H9 (cell line): ENCODE data around the gene ZNF423. TPM values are rescaled to one million over a fixed set of nuclear protein-coding genes. Genes with fewer than 3 reads are reported as not detected.

ENCODE experiments used
- DNase-seq: peaks from one replicate; pipeline ENCODE4 v3.0.0-alpha.2; 2017
- H2AFZ ChIP-seq: one replicate; pipeline ENCODE4 v1.6.1; 2013; ENCODE audit warnings: mild to moderate bottlenecking, low read length, control low read depth, moderate library complexity
- H2AK5ac ChIP-seq: 2 replicates; pipeline ENCODE4 v1.6.1; 2013; ENCODE audit warnings: low read length, control low read depth, mixed read lengths; ENCODE audit not compliant: insufficient read length
- H2BK120ac ChIP-seq: one replicate; pipeline ENCODE4 v1.6.1; 2013; ENCODE audit warnings: low read depth, mild to moderate bottlenecking, low read length, control low read depth, inconsistent platforms; ENCODE audit not compliant: poor library complexity, severe bottlenecking
- H2BK12ac ChIP-seq: 2 replicates; pipeline ENCODE4 v1.6.1; 2013; ENCODE audit warnings: low read length, control low read depth, mixed read lengths, low read depth; ENCODE audit not compliant: insufficient read length
- H2BK15ac ChIP-seq: 2 replicates; pipeline ENCODE4 v1.6.1; 2013; ENCODE audit warnings: low read depth, low read length, control low read depth
- H2BK20ac ChIP-seq: one replicate; pipeline ENCODE4 v1.6.1; 2013; ENCODE audit warnings: low read depth, mild to moderate bottlenecking, low read length, control low read depth, inconsistent platforms; ENCODE audit not compliant: poor library complexity, severe bottlenecking
- H2BK5ac ChIP-seq: 2 replicates; pipeline ENCODE4 v1.6.1; 2013; ENCODE audit warnings: low read length, control low read depth, mixed read lengths; ENCODE audit not compliant: insufficient read length
- H3K14ac ChIP-seq: 2 replicates; pipeline ENCODE4 v1.6.1; 2013; ENCODE audit warnings: low read length, control low read depth; ENCODE audit not compliant: insufficient read depth
- H3K18ac ChIP-seq: 2 replicates; pipeline ENCODE4 v1.6.1; 2013; ENCODE audit warnings: low read depth, mild to moderate bottlenecking, mixed read lengths, low read length, control low read depth; ENCODE audit not compliant: insufficient read length
- H3K23ac ChIP-seq: 2 replicates; pipeline ENCODE4 v1.6.1; 2013; ENCODE audit warnings: low read length, control low read depth, mixed read lengths, low read depth; ENCODE audit not compliant: insufficient read length
- H3K23me2 ChIP-seq: 2 replicates; pipeline ENCODE4 v1.6.1; 2013; ENCODE audit warnings: low read depth, mild to moderate bottlenecking, mixed read lengths, low read length, control low read depth; ENCODE audit not compliant: insufficient read length, poor library complexity, severe bottlenecking
- H3K27ac ChIP-seq: 2 replicates; pipeline ENCODE4 v1.5.1; 2013; ENCODE audit warnings: low read length, control low read depth, mixed read lengths, low read depth; ENCODE audit not compliant: insufficient read length
- H3K27me3 ChIP-seq: 2 replicates; pipeline ENCODE4 v1.6.1; 2013; ENCODE audit warnings: low read length, control low read depth, inconsistent platforms; ENCODE audit not compliant: insufficient read depth
- H3K4ac ChIP-seq: 2 replicates; pipeline ENCODE4 v1.6.1; 2013; ENCODE audit warnings: low read depth, mild to moderate bottlenecking, control low read depth, inconsistent platforms, low read length, moderate library complexity
- H3K4me1 ChIP-seq: 2 replicates; pipeline ENCODE4 v1.6.1; 2013; ENCODE audit warnings: low read length, control low read depth, inconsistent platforms; ENCODE audit not compliant: insufficient read depth
- H3K4me2 ChIP-seq: 2 replicates; pipeline ENCODE4 v1.6.1; 2013; ENCODE audit warnings: low read length, control low read depth, mixed read lengths; ENCODE audit not compliant: insufficient read length, insufficient read depth
- H3K56ac ChIP-seq: 2 replicates; pipeline ENCODE4 v1.6.1; 2013; ENCODE audit warnings: low read depth, mild to moderate bottlenecking, mixed read lengths, low read length, control low read depth; ENCODE audit not compliant: insufficient read length
- H3K79me1 ChIP-seq: 2 replicates; pipeline ENCODE4 v1.6.1; 2013; ENCODE audit warnings: low read depth, mild to moderate bottlenecking, moderate library complexity, low read length, control low read depth, inconsistent platforms; ENCODE audit not compliant: insufficient read depth, poor library complexity, severe bottlenecking
- H3K79me2 ChIP-seq: 2 replicates; pipeline ENCODE4 v1.6.1; 2013; ENCODE audit warnings: low read length, control low read depth, inconsistent platforms; ENCODE audit not compliant: insufficient read depth
- H3K9ac ChIP-seq: 2 replicates; pipeline ENCODE4 v1.6.1; 2013; ENCODE audit warnings: low read length, control low read depth, mixed read lengths; ENCODE audit not compliant: insufficient read length; ENCODE audit errors: extremely low read depth
- H3K9me3 ChIP-seq: one replicate; pipeline ENCODE4 v1.6.1; 2013; ENCODE audit warnings: low read depth, low read length, inconsistent platforms; ENCODE audit not compliant: control insufficient read depth
- H3T11ph ChIP-seq: one replicate; pipeline ENCODE4 v1.6.1; 2013; ENCODE audit warnings: mild to moderate bottlenecking, low read length, control low read depth, inconsistent platforms
- H4K20me1 ChIP-seq: one replicate; pipeline ENCODE4 v1.6.1; 2013; ENCODE audit not compliant: control insufficient read depth, insufficient read length, insufficient read depth
- H4K5ac ChIP-seq: 2 replicates; pipeline ENCODE4 v1.6.1; 2013; ENCODE audit warnings: low read depth, mild to moderate bottlenecking, mixed read lengths, low read length, control low read depth; ENCODE audit not compliant: insufficient read length
- H4K8ac ChIP-seq: replicated peaks from 2 replicates; pipeline ENCODE4 v1.6.1; 2013; ENCODE audit warnings: low read length, control low read depth, mixed read lengths, low read depth; ENCODE audit not compliant: insufficient read length
- H4K91ac ChIP-seq: 2 replicates; pipeline ENCODE4 v1.6.1; 2013; ENCODE audit warnings: low read depth, mild to moderate bottlenecking, moderate library complexity, mixed read lengths, low read length, control low read depth; ENCODE audit not compliant: insufficient read length
- H3K27ac Mint-ChIP-seq, 3 experiments: 2 replicates in 2 of 3; 3 replicates in 1 of 3; pipeline ENCODE4 v1.8.0; 2020 to 2021; ENCODE audit warnings: mixed read lengths in 3 of 3, mild to moderate bottlenecking in 1 of 3, moderate library complexity in 1 of 3
- H3K27me3 Mint-ChIP-seq: 2 replicates; pipeline ENCODE4 v1.8.0; 2021; ENCODE audit warnings: low read depth, mild to moderate bottlenecking, moderate library complexity, mixed read lengths
- H3K36me3 Mint-ChIP-seq, 3 experiments: 2 replicates in 2 of 3; 3 replicates in 1 of 3; pipeline ENCODE4 v1.8.0; 2020 to 2021; ENCODE audit warnings: low read depth in 3 of 3, mixed read lengths in 3 of 3; ENCODE audit not compliant: insufficient read depth in 1 of 3
- H3K4me1 Mint-ChIP-seq, 2 experiments: 2 replicates each; pipeline ENCODE4 v1.8.0; 2020; ENCODE audit warnings: mixed read lengths in 2 of 2
- H3K4me3 Mint-ChIP-seq, 2 experiments: 2 replicates in 1 of 2; 3 replicates in 1 of 2; pipeline ENCODE4 v1.8.0; 2020 to 2021; ENCODE audit warnings: mild to moderate bottlenecking in 2 of 2, mixed read lengths in 2 of 2, moderate library complexity in 1 of 2
- H3K9me3 Mint-ChIP-seq, 2 experiments: 2 replicates in 1 of 2; 3 replicates in 1 of 2; pipeline ENCODE4 v1.8.0; 2020; ENCODE audit warnings: mild to moderate bottlenecking in 2 of 2, mixed read lengths in 2 of 2, moderate library complexity in 1 of 2
- CTCF ChIP-seq: fragments of 200-600 bp; sonication (generic); conservative IDR thresholded peaks from 3 replicates; pipeline ENCODE4 v1.8.0; 2021; ENCODE audit warnings: antibody characterized with exemption, mild to moderate bottlenecking
- WGBS: extraction: QIAGEN DNeasy Blood & Tissue Kit; methylation state at CpG from one replicate; pipeline ENCODE4 v1.1.7; 2013; ENCODE audit warnings: missing lambda C conversion rate, low lambda C conversion rate, mixed read lengths; ENCODE audit not compliant: insufficient read length; ENCODE audit errors: extremely low coverage; 5-methylcytosine and 5-hydroxymethylcytosine counted together
- total RNA-seq: library from RNA; stranded (reverse); gene quantifications from 2 replicates; pipeline ENCODE4 v1.2.1, GENCODE V29; 2021

The ZNF423 gene
- total RNA-seq, 1 experiment from 2014 or later = 51.5 TPM

DNA sequence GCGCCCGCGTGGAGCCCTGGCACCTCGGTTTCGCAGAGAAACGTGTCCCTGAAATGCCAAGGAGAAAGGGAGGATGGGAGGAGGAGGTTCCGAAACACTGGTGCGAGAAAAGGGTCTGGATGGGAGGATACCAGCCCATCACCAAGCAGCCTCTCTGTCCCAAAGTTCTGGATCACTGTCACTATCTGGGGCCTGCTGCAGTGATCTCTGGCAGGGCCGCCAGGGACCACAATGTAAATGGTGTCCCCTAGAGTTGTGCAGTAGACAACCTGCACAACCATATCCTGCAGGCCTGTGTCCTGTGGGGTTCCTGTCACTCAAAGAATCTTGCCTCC is 253.0 kb downstream of the ZNF423 start:
- H3K27ac ChIP-seq = no peak overlapping the region
- H3K23ac ChIP-seq = no peak overlapping the region
- no peak overlapping the region for H2BK5ac ChIP-seq
- H3K4me1 ChIP-seq = no peaks in the 10 kb centered on the region
- Mint-ChIP-seq H3K9me3 (no peaks in the 10 kb centered on the region), H3K4me1 (peaks cover 20 to 26% of the 10 kb centered on the region in 2 experiments), H3K4me3 (no peak overlapping the region), H3K36me3 (no peaks in the 10 kb centered on the region; a peak in 1 of 7 replicates), H3K27me3 (no peaks in the 10 kb centered on the region; the same call in 1 of the 2 replicates), H3K27ac (peak overlapping the region; percentile 53 to 96 (median 68); a peak in 5 of 7 replicates)
- H3K4ac ChIP-seq = no peak overlapping the region
- no peak for TF ChIP-seq CTCF
- no peak overlapping the region for H2BK15ac ChIP-seq
- no peak overlapping the region for H3K56ac ChIP-seq
- H2BK120ac ChIP-seq = no peak overlapping the region
- no peak overlapping the region for H3T11ph ChIP-seq
- WGBS = no CpG with 5 or more reads among the region's 9 CpGs
- no peaks in the 10 kb centered on the region for H3K79me1 ChIP-seq
- no peak overlapping the region for H2BK12ac ChIP-seq
- H3K14ac ChIP-seq = no peak overlapping the region
- peak; percentile 19 for DNase-seq
- no peak overlapping the region for H4K5ac ChIP-seq
- H3K9me3 ChIP-seq = no peaks in the 10 kb centered on the region
- H4K8ac ChIP-seq = no peak overlapping the region
- H3K79me2 ChIP-seq = no peaks in the 10 kb centered on the region
- H4K91ac ChIP-seq = no peak overlapping the region
- H2AFZ ChIP-seq = no peak overlapping the region
- H3K18ac ChIP-seq = no peak overlapping the region
- H3K9ac ChIP-seq = no peak overlapping the region
- H2BK20ac ChIP-seq = no peak overlapping the region
- no peaks in the 10 kb centered on the region for H3K27me3 ChIP-seq
- no peaks in the 10 kb centered on the region for H4K20me1 ChIP-seq
- H3K23me2 ChIP-seq = no peaks in the 10 kb centered on the region
- H3K4me2 ChIP-seq = no peak overlapping the region
- H2AK5ac ChIP-seq = no peak overlapping the region
